SJCRH30 (cell line): ENCODE results near the gene NDUFS2. TPM values are rescaled to one million over a fixed set of nuclear protein-coding genes. Genes with fewer than 3 reads are reported as not detected.
"Not testable (repeated sequence)": the region's sequence is repeated elsewhere in the genome, so short reads cannot be mapped to it uniquely, and the experiment has no call there.

ENCODE experiments used
- DNase-seq, 2 experiments: peaks; one replicate each; pipeline ENCODE4 v3.0.0-alpha.2; 2015 to 2020
- H3K27ac ChIP-seq: fragments of 250-450 bp; sonication (Bioruptor Pico); 2 replicates; pipeline ENCODE4 v1.5.1; 2020; ENCODE audit warnings: mild to moderate bottlenecking, moderate library complexity
- H3K27me3 ChIP-seq: fragments of 250-450 bp; sonication (Bioruptor Pico); 2 replicates; pipeline ENCODE4 v1.5.1; 2020; ENCODE audit warnings: mild to moderate bottlenecking, moderate library complexity
- H3K36me3 ChIP-seq: fragments of 250-450 bp; sonication (Bioruptor Pico); 2 replicates; pipeline ENCODE4 v1.5.1; 2020; ENCODE audit warnings: mild to moderate bottlenecking, moderate library complexity
- H3K4me1 ChIP-seq: fragments of 250-450 bp; sonication (Bioruptor Pico); 2 replicates; pipeline ENCODE4 v1.5.1; 2020; ENCODE audit warnings: mild to moderate bottlenecking, moderate library complexity
- H3K4me3 ChIP-seq: fragments of 250-450 bp; sonication (Bioruptor Pico); 2 replicates; pipeline ENCODE4 v1.5.1; 2020; ENCODE audit warnings: mild to moderate bottlenecking, moderate library complexity
- H3K9me3 ChIP-seq: fragments of 250-450 bp; sonication (Bioruptor Pico); replicated peaks from 2 replicates; pipeline ENCODE4 v1.5.1; 2020; ENCODE audit warnings: mild to moderate bottlenecking, moderate library complexity
- total RNA-seq: library from RNA; depleted of rRNA; stranded (reverse); fragments of >200 nt; shearing (Covaris generic); gene quantifications from 2 replicates; pipeline ENCODE4 v1.2.3, GENCODE V29; 2014

Gene NDUFS2
- total RNA-seq, 1 experiment from 2014 or later, result 60.3 TPM

DNA sequence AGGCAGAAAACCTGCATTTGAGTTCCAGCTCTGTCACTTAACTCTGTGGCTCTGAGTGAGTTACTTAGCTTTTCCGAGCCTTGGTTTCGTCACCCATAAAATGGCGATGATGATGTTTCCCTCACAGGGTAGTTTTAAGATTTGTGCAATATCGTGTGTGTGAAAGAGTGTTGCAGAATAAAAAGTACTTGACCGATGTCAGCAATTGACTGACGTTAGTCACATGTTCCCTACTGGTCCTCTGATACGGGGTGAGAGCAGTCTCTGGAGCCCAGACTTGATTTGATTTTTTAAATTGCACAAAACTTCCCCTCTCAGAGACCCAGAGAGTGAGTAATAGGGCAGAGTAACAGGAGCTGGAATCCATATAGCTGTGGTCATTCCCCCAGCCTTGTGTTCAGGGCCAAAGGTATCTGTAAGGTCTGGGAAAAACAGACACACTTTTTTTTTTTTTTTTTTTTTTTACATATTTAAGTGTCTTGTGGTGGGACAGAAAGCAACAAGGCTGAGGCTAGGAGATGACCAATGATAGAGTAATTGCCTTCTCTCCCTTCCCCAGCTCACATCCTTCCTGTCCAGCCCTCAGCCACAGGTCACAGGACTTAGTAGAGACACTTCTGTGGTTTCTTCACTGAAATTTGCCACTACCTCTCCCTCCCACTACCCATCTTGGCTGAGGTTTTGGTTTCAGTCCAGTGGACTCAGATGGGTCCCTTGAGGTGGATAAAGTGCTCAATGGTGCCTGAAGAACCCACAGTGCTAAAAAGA, 15.0 kb downstream of the NDUFS2 start:
- no peak overlapping the region for H3K27ac ChIP-seq
- H3K4me1 ChIP-seq, result no peaks in the 10 kb centered on the region
- H3K9me3 ChIP-seq, result no peaks in the 10 kb centered on the region
- H3K4me3 ChIP-seq, result no peak overlapping the region
- H3K27me3 ChIP-seq, result no peaks in the 10 kb centered on the region
- H3K36me3 ChIP-seq, result peaks cover 7% of the 10 kb centered on the region
- no peak for DNase-seq

DNA sequence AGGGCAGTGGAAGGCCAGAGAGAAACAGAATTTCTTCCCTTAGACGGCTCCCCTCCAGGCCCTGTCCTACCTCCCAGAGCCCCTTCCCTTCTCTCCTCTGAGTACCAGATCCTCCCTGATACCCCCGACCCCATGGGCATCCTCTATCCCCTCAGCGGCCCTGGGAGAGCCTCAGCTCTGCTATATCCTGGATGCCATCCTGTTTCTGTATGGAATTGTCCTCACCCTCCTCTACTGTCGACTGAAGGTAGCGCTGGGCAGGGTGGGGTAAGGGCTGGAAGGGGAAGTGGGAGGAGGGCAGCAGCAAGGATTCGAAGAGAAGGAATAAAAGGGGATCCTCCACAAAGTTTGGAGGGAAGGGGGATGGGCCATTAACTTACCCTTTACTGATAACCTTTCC, 15.7 kb downstream of the NDUFS2 start:
- H3K4me3 ChIP-seq, result no peak overlapping the region
- no peak overlapping the region for H3K27ac ChIP-seq
- no peaks in the 10 kb centered on the region for H3K27me3 ChIP-seq
- no peak for DNase-seq
- H3K4me1 ChIP-seq, result no peaks in the 10 kb centered on the region
- H3K9me3 ChIP-seq, result no peaks in the 10 kb centered on the region
- H3K36me3 ChIP-seq, result peaks cover 7% of the 10 kb centered on the region

DNA sequence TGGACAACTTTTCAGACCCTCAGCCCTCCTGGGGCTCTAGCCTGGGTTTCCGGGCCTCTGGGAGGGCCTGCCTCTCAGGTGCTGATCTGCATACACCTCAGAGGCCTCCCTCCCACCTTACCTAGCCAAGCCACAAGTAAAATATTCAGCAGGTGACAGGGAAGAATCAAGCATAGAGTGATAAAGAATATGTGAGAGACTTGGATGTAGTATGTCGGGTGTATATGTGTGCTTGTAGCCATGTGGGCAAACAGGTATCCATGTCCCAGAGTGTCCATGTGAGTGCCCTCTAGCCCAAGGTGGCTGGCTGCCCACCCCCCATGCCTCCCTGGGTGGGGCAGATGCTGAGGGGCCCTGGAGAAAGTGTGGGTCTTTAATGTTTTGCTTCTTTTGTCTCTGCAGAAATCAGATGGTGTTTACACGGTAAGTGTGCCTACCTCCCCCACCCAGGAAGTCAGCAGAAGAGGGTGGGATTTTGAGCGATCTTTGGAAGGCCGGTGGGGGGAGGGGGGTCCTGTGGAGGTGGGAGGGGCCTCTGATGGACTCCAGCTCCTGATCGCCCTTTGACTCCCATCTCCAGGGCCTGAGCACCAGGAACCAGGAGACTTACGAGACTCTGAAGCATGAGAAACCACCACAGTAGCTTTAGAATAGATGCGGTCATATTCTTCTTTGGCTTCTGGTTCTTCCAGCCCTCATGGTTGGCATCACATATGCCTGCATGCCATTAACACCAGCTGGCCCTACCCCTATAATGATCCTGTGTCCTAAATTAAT, 16.3 kb downstream of the NDUFS2 start:
- DNase-seq, result no peak
- Histone ChIP-seq H3K4me1 (no peaks in the 10 kb centered on the region), H3K27ac (no peak overlapping the region), H3K9me3 (no peaks in the 10 kb centered on the region), H3K4me3 (no peak overlapping the region), H3K27me3 (no peaks in the 10 kb centered on the region), H3K36me3 (peaks cover 3% of the 10 kb centered on the region)

GRCh38 chr1:161219078-161219892, 17.1 kb downstream of the NDUFS2 start:
- Histone ChIP-seq H3K27ac (no peak overlapping the region), H3K36me3 (no peaks in the 10 kb centered on the region; the same call in 1 of the 2 replicates), H3K4me1 (no peaks in the 10 kb centered on the region), H3K27me3 (no peaks in the 10 kb centered on the region), H3K4me3 (no peak overlapping the region), H3K9me3 (no peaks in the 10 kb centered on the region)
- DNase-seq, result no peak

GRCh38 chr1:161220002-161220401, 17.8 kb downstream of the NDUFS2 start:
- no peaks in the 10 kb centered on the region for H3K9me3 ChIP-seq
- H3K4me1 ChIP-seq, result peaks cover 2% of the 10 kb centered on the region; the same call in 1 of the 2 replicates
- no peak overlapping the region for H3K4me3 ChIP-seq
- no peak for DNase-seq
- H3K27me3 ChIP-seq, result no peaks in the 10 kb centered on the region
- no peaks in the 10 kb centered on the region for H3K36me3 ChIP-seq
- H3K27ac ChIP-seq, result no peak overlapping the region

DNA sequence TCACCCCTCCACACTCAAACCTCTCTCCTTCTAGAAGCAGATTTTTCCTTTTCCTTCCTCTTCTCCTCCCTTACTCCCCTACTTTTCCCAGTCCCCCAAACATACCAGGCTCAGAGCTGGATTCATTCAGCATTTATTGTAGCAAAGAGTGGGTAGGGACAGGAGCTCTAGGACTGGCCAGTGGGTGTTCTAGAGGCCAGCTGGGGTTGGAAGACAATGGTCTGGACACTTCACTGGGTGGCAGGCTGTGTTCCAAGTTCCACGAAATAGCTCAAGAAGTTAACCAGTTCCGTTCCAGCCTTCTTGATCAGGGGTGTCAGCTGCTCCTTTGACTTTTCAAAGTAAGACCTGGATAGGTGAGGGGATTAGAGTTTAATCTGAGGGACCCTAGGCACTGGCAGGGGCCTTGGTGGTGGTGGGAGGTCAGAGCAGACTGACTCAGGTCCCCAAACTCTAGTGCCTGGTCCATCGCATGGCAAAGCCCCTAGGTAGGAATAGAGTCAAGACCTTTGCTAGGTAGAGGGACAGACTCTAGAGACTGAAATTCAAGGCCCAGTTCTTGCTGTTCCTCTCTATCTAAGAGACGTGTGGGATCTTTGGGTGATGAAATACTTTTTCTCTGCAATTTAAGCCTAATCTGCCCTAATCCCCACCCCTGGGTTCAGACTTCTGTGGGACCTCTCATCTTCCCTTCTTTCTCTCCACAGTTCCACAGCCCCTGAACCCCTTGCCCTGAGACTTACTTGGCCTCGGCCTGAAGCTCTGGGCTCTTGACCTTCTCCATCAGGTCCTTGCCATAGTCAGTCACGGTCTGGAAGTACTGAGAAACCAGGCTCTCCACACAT, 20.2 kb downstream of the NDUFS2 start:
- H3K9me3 ChIP-seq, result no peaks in the 10 kb centered on the region
- no peak overlapping the region for H3K27ac ChIP-seq
- no peaks in the 10 kb centered on the region for H3K27me3 ChIP-seq
- H3K4me1 ChIP-seq, result peaks cover 6% of the 10 kb centered on the region
- H3K4me3 ChIP-seq, result no peak overlapping the region
- no peaks in the 10 kb centered on the region for H3K36me3 ChIP-seq
- DNase-seq, result no peak

- DNase-seq, result no peak
- no peak overlapping the region for H3K27ac ChIP-seq
- H3K27me3 ChIP-seq, result no peaks in the 10 kb centered on the region
- H3K4me3 ChIP-seq, result no peak overlapping the region
- no peaks in the 10 kb centered on the region for H3K9me3 ChIP-seq
- H3K36me3 ChIP-seq, result no peaks in the 10 kb centered on the region
- H3K4me1 ChIP-seq, result peaks cover 8% of the 10 kb centered on the region
Measured at GRCh38 chr1:161223805-161224694, 21.9 kb downstream of the NDUFS2 start.

DNA sequence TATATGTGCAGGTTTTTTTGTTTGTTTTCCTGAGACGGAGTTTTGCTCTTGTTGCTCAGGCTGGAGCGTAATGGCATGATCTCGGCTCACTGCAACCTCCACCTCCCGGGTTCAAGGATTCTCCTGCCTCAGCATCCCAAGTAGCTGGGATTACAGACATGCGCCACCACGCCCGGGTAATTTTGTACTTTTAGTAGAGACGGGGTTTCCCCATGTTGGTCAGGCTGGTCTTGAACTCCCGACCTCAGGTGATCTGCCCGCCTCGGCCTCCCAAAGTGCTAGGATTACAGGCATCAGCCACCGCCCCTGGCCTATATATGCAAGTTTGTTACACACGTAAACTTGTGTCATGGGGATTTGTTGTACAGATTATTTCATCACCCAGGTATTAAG, 22.5 kb downstream of the NDUFS2 start:
- DNase-seq, result not testable (repeated sequence)

GRCh38 chr1:161225178-161225533, 23.0 kb downstream of the NDUFS2 start:
- no peak overlapping the region for H3K27ac ChIP-seq
- H3K27me3 ChIP-seq, result no peaks in the 10 kb centered on the region
- peak overlapping the region; percentile 25 for H3K4me3 ChIP-seq
- H3K4me1 ChIP-seq, result peaks cover 8% of the 10 kb centered on the region
- H3K9me3 ChIP-seq, result no peaks in the 10 kb centered on the region
- peak in 1 of 2 experiments; percentile 20 for DNase-seq
- H3K36me3 ChIP-seq, result no peaks in the 10 kb centered on the region

More for the DNA sequence above, 22.5 kb downstream of the NDUFS2 start:
- H3K4me3 ChIP-seq, H3K27ac ChIP-seq, H3K9me3 ChIP-seq, H3K27me3 ChIP-seq, H3K4me1 ChIP-seq, H3K36me3 ChIP-seq: not testable (repeated sequence)

GRCh38 chr1:161225534-161226319, 23.6 kb downstream of the NDUFS2 start, which contains the start of gene TOMM40L:
Gene TOMM40L, plus strand, starts transcription at chr1:161226060. Its CDS starts 430 bp downstream, at chr1:161226490.
- Histone ChIP-seq H3K27ac (peak within 1 kb of the TSS; percentile 59), H3K4me1 (peaks cover 8% of the 10 kb centered on the region), H3K27me3 (no peaks in the 10 kb centered on the region), H3K9me3 (no peaks in the 10 kb centered on the region), H3K4me3 (peak within 1 kb of the TSS; percentile 80), H3K36me3 (no peaks in the 10 kb centered on the region)
- DNase-seq, result peak; percentile 93 to 97

DNA sequence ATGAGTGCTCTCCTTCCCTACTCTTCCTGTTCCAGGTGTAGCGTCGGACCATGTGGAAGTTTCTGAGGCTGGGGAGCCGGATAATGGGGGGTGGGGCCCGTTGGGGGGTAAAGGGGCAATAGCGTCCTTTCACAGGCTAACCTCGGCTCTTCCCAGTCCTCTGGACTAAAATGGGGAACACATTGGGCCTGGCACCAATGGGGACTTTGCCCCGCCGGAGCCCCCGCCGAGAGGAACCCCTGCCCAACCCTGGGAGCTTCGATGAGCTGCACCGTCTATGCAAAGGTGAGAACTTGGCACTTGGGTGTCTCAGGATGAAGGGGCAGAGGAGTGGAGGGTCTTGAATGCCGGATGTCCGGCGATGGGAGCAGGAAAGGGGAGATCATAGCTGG, 24.1 kb downstream of the NDUFS2 start:
- DNase-seq, result peak in 1 of 2 experiments; percentile 16
- Histone ChIP-seq H3K4me3 (peak overlapping the region; percentile 80), H3K9me3 (no peaks in the 10 kb centered on the region), H3K27ac (peak overlapping the region; percentile 59), H3K4me1 (peaks cover 8% of the 10 kb centered on the region), H3K36me3 (no peaks in the 10 kb centered on the region), H3K27me3 (no peaks in the 10 kb centered on the region)

DNA sequence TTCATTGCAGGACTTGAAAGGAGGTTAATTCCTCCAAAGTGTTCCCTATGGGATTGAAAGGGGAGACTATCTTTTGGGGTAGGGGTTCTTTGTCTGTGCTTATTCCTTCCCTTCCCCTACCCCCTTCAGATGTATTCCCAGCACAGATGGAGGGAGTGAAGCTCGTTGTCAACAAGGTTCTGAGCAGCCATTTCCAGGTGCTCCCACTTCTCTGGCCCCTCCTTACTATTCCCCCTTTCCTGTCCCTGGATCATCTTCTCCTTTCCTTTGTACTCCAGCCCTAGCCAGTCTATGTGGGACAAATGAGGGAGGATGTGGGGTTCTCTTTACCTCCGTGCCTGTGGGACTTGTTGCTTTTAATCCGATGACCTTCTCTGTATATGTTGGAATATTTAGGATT, 24.6 kb downstream of the NDUFS2 start:
- Histone ChIP-seq H3K4me3 (peak overlapping the region; percentile 80), H3K4me1 (peaks cover 8% of the 10 kb centered on the region), H3K27ac (no peak overlapping the region), H3K36me3 (no peaks in the 10 kb centered on the region), H3K27me3 (no peaks in the 10 kb centered on the region), H3K9me3 (no peaks in the 10 kb centered on the region)
- DNase-seq, result no peak
